ENCODE measurements around the gene RARB. TPM values are rescaled to one million over a fixed set of nuclear protein-coding genes. Genes with fewer than 3 reads are reported as not detected.

RARB gene
- total RNA-seq, 1 donor from 2014 or later = 5.6 TPM

Other genes with a start within 250 kb of the RARB start
- gene TOP2B, start 236.6 kb downstream of the RARB start, total RNA-seq = 92.1 TPM